Kidney (tissue), 14 donors: ENCODE measurements around the gene TRAFD1. TPM values are rescaled to one million over a fixed set of nuclear protein-coding genes. Genes with fewer than 3 reads are reported as not detected.
A peak's percentile ranks its signal among the peaks of the same experiment; 100 is the strongest.
"Not testable (repeated sequence)": the region's sequence is repeated elsewhere in the genome, so short reads cannot be mapped to it uniquely, and the experiment has no call there.

Source experiments
- DNase-seq, 5 donors: peaks; one replicate each; pipeline ENCODE4 v3.0.0-alpha.2; 2013 to 2020
- FAIRE-seq: peaks from 2 replicates; lab custom pipeline; 2012; peaks lifted over from hg19 to GRCh38; lab: Jason Lieb, UNC
- H3K27ac ChIP-seq, 2 donors: one replicate each; pipeline ENCODE4 v1.7.0; 2013; ENCODE audit warnings: low read depth in 2 of 2, low read length in 2 of 2, inconsistent platforms in 1 of 2
- H3K27me3 ChIP-seq: one replicate; pipeline ENCODE4 v1.7.1; 2013; ENCODE audit warnings: low read length, inconsistent platforms; ENCODE audit not compliant: control insufficient read depth, insufficient read depth
- H3K36me3 ChIP-seq, 3 donors: one replicate each; pipeline versions ENCODE4 v1.7.0 to v1.7.1; 2013; ENCODE audit warnings: low read length in 3 of 3, control low read depth in 1 of 3, inconsistent platforms in 1 of 3; ENCODE audit not compliant: insufficient read depth in 3 of 3, control insufficient read depth in 2 of 3
- H3K4me1 ChIP-seq, 3 donors: one replicate each; pipeline versions ENCODE4 v1.7.0 to v1.7.1; 2013; ENCODE audit warnings: low read length in 3 of 3, inconsistent platforms in 1 of 3, low read depth in 1 of 3; ENCODE audit not compliant: control insufficient read depth in 2 of 3, insufficient read depth in 2 of 3
- H3K4me3 ChIP-seq, 3 donors: one replicate each; pipeline versions ENCODE4 v1.7.0 to v1.8.1; 2013; ENCODE audit warnings: low read length in 3 of 3, control low read depth in 1 of 3, inconsistent platforms in 1 of 3
- H3K9ac ChIP-seq, 3 donors: one replicate each; pipeline versions ENCODE4 v1.7.0 to v1.7.1; 2013; ENCODE audit warnings: low read length in 3 of 3, control low read depth in 1 of 3, inconsistent platforms in 1 of 3
- H3K9me3 ChIP-seq, 3 donors: one replicate each; pipeline versions ENCODE4 v1.7.0 to v1.7.1; 2013; ENCODE audit warnings: low read length in 3 of 3, control low read depth in 1 of 3, inconsistent platforms in 1 of 3; ENCODE audit not compliant: control insufficient read depth in 2 of 3, insufficient read depth in 1 of 3
- CTCF ChIP-seq: IDR thresholded peaks from 3 replicates; pipeline ENCODE4 v1.5.1; 2012; ENCODE audit warnings: mild to moderate bottlenecking, moderate library complexity, borderline replicate concordance; ENCODE audit not compliant: insufficient read depth; ENCODE audit errors: extremely low read depth
- intact Hi-C: fragments of 100-400 bp; cut with DNase I; formaldehyde crosslinking; loops from one replicate; pipeline ENCODE4 v1.11.1; 2022
- polyA plus RNA-seq: library from polyadenylated mRNA; stranded (reverse); fragments of 350-450 nt; fragmentation: Illumina TruSeq; extraction: RNeasy Lipid Tissue Mini Kit (QIAGEN cat#74804); gene quantifications from one replicate; pipeline ENCODE4 v1.2.3, GENCODE V29; 2014; ENCODE audit warnings: low read depth, low replicate concordance; ENCODE audit not compliant: insufficient read depth
- total RNA-seq: library from RNA; stranded (reverse); fragmentation: NEBNext Ultra II Directional; extraction: Animal tissue kit (Norgen Biotek cat#: 25700); gene quantifications from one replicate; pipeline ENCODE4 v1.2.1, GENCODE V29; 2021
- donor health status: control.
- donor health status: control.
- donor health status: control.
- donor health status: control.
- donor health status: control.
- donor health status: DM: yes; HTN: yes; CAD: no.
- donor health status: Normal renal cell carcinoma (clear cell type).

TRAFD1 gene
- total and polyA plus RNA-seq, 2 donors from 2014 or later: 16.4 to 27.1 TPM

- TF ChIP-seq CTCF: no peak
- H3K27ac ChIP-seq: no peak overlapping the region
- H3K36me3 ChIP-seq: peaks cover 0 to 19% (median 11%) of the 10 kb centered on the region in 3 donors
- FAIRE-seq (no peak), DNase-seq (peak in 3 of 5 donors; percentile 46 to 78 (median 59))
- no peaks in the 10 kb centered on the region for H3K27me3 ChIP-seq
- peaks cover 0 to 6% (median 0%) of the 10 kb centered on the region in 3 donors for H3K4me1 ChIP-seq
- H3K9me3 ChIP-seq: no peaks in the 10 kb centered on the region
- no peak overlapping the region for H3K9ac ChIP-seq
- no peak overlapping the region for H3K4me3 ChIP-seq
- intact Hi-C loops: no loop called here
These were observed 28.5 kb downstream of the TRAFD1 start for GRCh38 chr12:112153893-112154219.

GRCh38 chr12:112158461-112159145, 33.2 kb downstream of the TRAFD1 start:
- FAIRE-seq, H3K27ac ChIP-seq, DNase-seq, H3K27me3 ChIP-seq, H3K4me3 ChIP-seq, intact Hi-C loops, H3K4me1 ChIP-seq, H3K9ac ChIP-seq, H3K9me3 ChIP-seq: not testable (repeated sequence)
- H3K36me3 ChIP-seq: peaks cover 4 to 20% (median 8%) of the 10 kb centered on the region in 3 donors

- no peak overlapping the region for H3K4me3 ChIP-seq
- no peaks in the 10 kb centered on the region for H3K9me3 ChIP-seq
- no peak for FAIRE-seq
- H3K36me3 ChIP-seq: peaks cover 4 to 20% (median 4%) of the 10 kb centered on the region in 3 donors
- no peak for TF ChIP-seq CTCF
- intact Hi-C loops: no loop called here
- H3K27me3 ChIP-seq: no peaks in the 10 kb centered on the region
- H3K4me1 ChIP-seq: no peaks in the 10 kb centered on the region
- no peak overlapping the region for H3K27ac ChIP-seq
- DNase-seq: no peak
- no peak overlapping the region for H3K9ac ChIP-seq
These were observed 33.8 kb downstream of the TRAFD1 start for GRCh38 chr12:112159146-112159541.

- no peak for FAIRE-seq
- Histone ChIP-seq H3K9ac (no peak overlapping the region), H3K27ac (no peak overlapping the region), H3K36me3 (peaks cover 3 to 20% (median 4%) of the 10 kb centered on the region in 3 donors), H3K4me3 (no peak overlapping the region), H3K27me3 (no peaks in the 10 kb centered on the region), H3K4me1 (no peaks in the 10 kb centered on the region), H3K9me3 (no peaks in the 10 kb centered on the region)
- no peak for TF ChIP-seq CTCF
- DNase-seq: no peak
- intact Hi-C loops: no loop called here
These were observed 35.3 kb downstream of the TRAFD1 start for GRCh38 chr12:112160611-112161010.
